Lung (tissue), 12 donors: ENCODE data around the gene ARHGEF7. TPM values are rescaled to one million over a fixed set of nuclear protein-coding genes. Genes with fewer than 3 reads are reported as not detected.

ENCODE experiments used
- ATAC-seq: fragments of 200-7000 bp; cut with Tn5 transposase; one replicate; pipeline ENCODE4 v1.9.1; 2020; ENCODE audit warnings: moderate number of reproducible peaks; ENCODE audit not compliant: insufficient read depth, low FRiP score
- DNase-seq, 3 donors: peaks; one replicate each; pipeline ENCODE4 v3.0.0-alpha.2; 2013 to 2017
- H3K27ac ChIP-seq, 2 donors: one replicate each; pipeline ENCODE4 v1.5.1; 2013; ENCODE audit warnings: mild to moderate bottlenecking in 2 of 2, moderate library complexity in 2 of 2, control low read depth in 1 of 2, inconsistent platforms in 1 of 2, low read depth in 1 of 2, low read length in 1 of 2
- H3K27me3 ChIP-seq, 3 donors: one replicate each; pipeline ENCODE4 v1.5.1; 2013; ENCODE audit warnings: low read length in 2 of 3; ENCODE audit not compliant: control insufficient read depth in 3 of 3, insufficient read depth in 3 of 3
- H3K36me3 ChIP-seq, 4 donors: one replicate each; pipeline ENCODE4 v1.5.1; 2013; ENCODE audit warnings: low read length in 4 of 4, mild to moderate bottlenecking in 1 of 4, moderate library complexity in 1 of 4; ENCODE audit not compliant: control insufficient read depth in 4 of 4, insufficient read depth in 4 of 4
- H3K4me1 ChIP-seq, 5 donors: one replicate each; pipeline ENCODE4 v1.5.1; 2013; ENCODE audit warnings: low read length in 5 of 5, mild to moderate bottlenecking in 2 of 5, moderate library complexity in 1 of 5; ENCODE audit not compliant: control insufficient read depth in 5 of 5, insufficient read depth in 5 of 5
- H3K4me3 ChIP-seq: one replicate; pipeline ENCODE4 v1.5.1; 2013; ENCODE audit warnings: mild to moderate bottlenecking, control low read depth, moderate library complexity
- H3K9ac ChIP-seq, 2 donors: one replicate each; pipeline ENCODE4 v1.5.1; 2013; ENCODE audit warnings: low read length in 2 of 2, control low read depth in 1 of 2; ENCODE audit not compliant: insufficient read depth in 1 of 2
- H3K9me3 ChIP-seq, 4 donors: one replicate each; pipeline ENCODE4 v1.5.1; 2013; ENCODE audit warnings: low read length in 3 of 4, mild to moderate bottlenecking in 1 of 4, moderate library complexity in 1 of 4; ENCODE audit not compliant: control insufficient read depth in 4 of 4, insufficient read depth in 3 of 4
- CTCF ChIP-seq: IDR thresholded peaks from 2 replicates; pipeline ENCODE4 v1.5.1; 2012; ENCODE audit warnings: mild to moderate bottlenecking; ENCODE audit errors: control extremely low read depth, extremely low read depth
- WGBS, 2 donors: extraction: QIAGEN DNeasy Blood & Tissue Kit; methylation state at CpG; one replicate each; pipeline ENCODE4 v1.1.7; 2013; 5-methylcytosine and 5-hydroxymethylcytosine counted together
- polyA plus RNA-seq, 2 donors: library from polyadenylated mRNA; stranded (reverse); fragments of 200-250 nt; gene quantifications; one replicate each; pipeline ENCODE4 v1.2.1, GENCODE V29; 2013
- total RNA-seq, 2 donors: library from RNA; depleted of rRNA in 1 of 2; stranded (reverse); fragments of >200 nt in 1 of 2; gene quantifications; one replicate each; pipeline ENCODE4 v1.2.1, GENCODE V29; 2014 to 2021
- donor health status: control.
- donor health status: control.
- donor health status: Bipolar disorder and iron deficiency.
- donor health status: healthy.
- donor health status: DM: yes; HTN: yes; CAD: no.

Gene ARHGEF7
- total and polyA plus RNA-seq, 4 donors: 20.9 to 143 (median 37.8) TPM

GRCh38 chr13:111225810-111226546, 110.9 kb downstream of the ARHGEF7 start:
- WGBS, 2 donors: 76 to 92% methylated on average over 7 of the region's 7 CpGs
- Histone ChIP-seq H3K9ac (no peak overlapping the region), H3K4me3 (no peak overlapping the region), H3K9me3 (no peaks in the 10 kb centered on the region), H3K27ac (no peak overlapping the region), H3K36me3 (peaks cover 0 to 11% (median 2%) of the 10 kb centered on the region in 4 donors), H3K4me1 (peaks cover 0 to 8% (median 3%) of the 10 kb centered on the region in 5 donors), H3K27me3 (no peaks in the 10 kb centered on the region)
- TF ChIP-seq CTCF: no peak
- no peak for ATAC-seq
- no peak for DNase-seq

DNA sequence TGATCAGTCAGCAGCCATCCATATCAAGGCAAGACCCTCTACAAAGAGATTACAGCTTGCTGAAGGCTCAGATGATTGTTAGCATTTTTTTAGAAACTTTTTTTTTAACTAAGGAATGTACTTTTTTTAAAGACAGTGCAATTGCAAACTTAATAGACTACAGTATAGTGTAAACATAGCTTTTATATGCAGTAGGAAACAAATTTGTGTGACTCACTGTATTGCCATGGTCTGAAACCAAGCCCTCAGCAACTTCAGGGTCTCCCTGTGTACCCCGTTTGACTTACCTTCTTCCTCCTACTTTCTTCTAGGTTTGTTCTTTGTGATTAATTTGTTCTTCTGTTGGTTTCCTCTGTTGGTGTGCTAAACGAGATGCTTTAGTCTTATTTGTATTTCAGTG, 112.3 kb downstream of the ARHGEF7 start:
- peaks cover 0 to 11% (median 2%) of the 10 kb centered on the region in 4 donors for H3K36me3 ChIP-seq
- no peaks in the 10 kb centered on the region for H3K9me3 ChIP-seq
- H3K9ac ChIP-seq: no peak overlapping the region
- no peak for TF ChIP-seq CTCF
- no peak for DNase-seq
- H3K27me3 ChIP-seq: no peaks in the 10 kb centered on the region
- WGBS, 2 donors: 83 to 89% methylated on average over 2 of the region's 2 CpGs
- no peak for ATAC-seq
- H3K4me3 ChIP-seq: no peak overlapping the region
- peaks cover 0 to 8% (median 3%) of the 10 kb centered on the region in 5 donors for H3K4me1 ChIP-seq
- H3K27ac ChIP-seq: no peak overlapping the region

GRCh38 chr13:111228262-111229144, 113.4 kb downstream of the ARHGEF7 start:
- Histone ChIP-seq H3K9ac (no peak overlapping the region), H3K4me3 (no peak overlapping the region), H3K27ac (no peak overlapping the region), H3K27me3 (no peaks in the 10 kb centered on the region), H3K4me1 (peaks cover 0 to 8% (median 3%) of the 10 kb centered on the region in 5 donors), H3K9me3 (no peaks in the 10 kb centered on the region), H3K36me3 (peaks cover 0 to 11% (median 2%) of the 10 kb centered on the region in 4 donors)
- DNase-seq: no peak
- 90 to 93% methylated on average over 27 of the region's 27 CpGs for whole genome bisulfite sequencing, 2 donors
- no peak for ATAC-seq
- no peak for TF ChIP-seq CTCF
